ENCODE data around the gene ABCG1. TPM values are rescaled to one million over a fixed set of nuclear protein-coding genes. Genes with fewer than 3 reads are reported as not detected.

The ABCG1 gene
- total RNA-seq, 1 donor from 2014 or later, result 20.9 TPM

Small RNAs within 50 kb of the gene (small RNA-seq; reads per million reads assigned to genes)
- gene RNA5SP492 (ENCODE audit: low replicate concordance), result not detected

Other genes with a start within 250 kb of the ABCG1 start
- gene ZBTB21, start 208.8 kb upstream of the ABCG1 start, total RNA-seq, result 10.7 TPM
- 0.10 TPM for gene UMODL1, start 147.8 kb upstream of the ABCG1 start, total RNA-seq
- gene TFF3, start 96.3 kb downstream of the ABCG1 start, total RNA-seq, result 30.9 TPM
- gene TFF2, start 131.9 kb downstream of the ABCG1 start, total RNA-seq, result not detected
- not detected for gene TFF1, start 147.4 kb downstream of the ABCG1 start, total RNA-seq
- 0.21 TPM for gene TMPRSS3, start 176.9 kb downstream of the ABCG1 start, total RNA-seq
- gene UBASH3A, start 184.8 kb downstream of the ABCG1 start, total RNA-seq, result 0.41 TPM

All from tongue (tissue), 2 donors.